ENCODE data around the gene BPIFA1. TPM values are rescaled to one million over a fixed set of nuclear protein-coding genes. Genes with fewer than 3 reads are reported as not detected.

The BPIFA1 gene
- not detected for total RNA-seq (ENCODE audit: unreplicated experiment)
- long read RNA-seq, result 0 reads

DNA sequence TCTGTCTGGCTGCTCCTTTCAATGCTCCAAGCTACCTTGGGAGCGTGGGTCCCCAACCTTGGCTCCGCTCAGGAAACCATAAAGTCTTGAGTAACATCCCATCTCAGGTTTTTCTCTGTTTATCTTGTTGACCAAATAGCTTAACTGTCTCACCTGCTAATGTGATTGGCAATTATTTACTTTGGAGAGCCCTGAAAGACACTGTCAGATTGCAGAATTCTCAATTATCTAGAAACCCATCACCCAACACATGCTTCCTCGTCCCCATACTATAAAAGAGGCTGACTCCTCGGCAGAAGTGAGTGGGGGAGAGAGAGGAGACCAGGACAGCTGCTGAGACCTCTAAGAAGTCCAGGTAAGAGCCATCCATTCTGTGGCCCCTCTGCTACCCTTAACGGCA, at the start of gene BPIFA1:
TSS of gene BPIFA1 (plus strand) at position 301 of the 400 bp plus-strand sequence. CDS start 1,716 bp downstream, outside the sequence.
- H3K9me3 Mint-ChIP-seq (ENCODE audit: unreplicated experiment), result peaks cover 2% of the 10 kb centered on the region
- TF ChIP-seq, protein P1, sequence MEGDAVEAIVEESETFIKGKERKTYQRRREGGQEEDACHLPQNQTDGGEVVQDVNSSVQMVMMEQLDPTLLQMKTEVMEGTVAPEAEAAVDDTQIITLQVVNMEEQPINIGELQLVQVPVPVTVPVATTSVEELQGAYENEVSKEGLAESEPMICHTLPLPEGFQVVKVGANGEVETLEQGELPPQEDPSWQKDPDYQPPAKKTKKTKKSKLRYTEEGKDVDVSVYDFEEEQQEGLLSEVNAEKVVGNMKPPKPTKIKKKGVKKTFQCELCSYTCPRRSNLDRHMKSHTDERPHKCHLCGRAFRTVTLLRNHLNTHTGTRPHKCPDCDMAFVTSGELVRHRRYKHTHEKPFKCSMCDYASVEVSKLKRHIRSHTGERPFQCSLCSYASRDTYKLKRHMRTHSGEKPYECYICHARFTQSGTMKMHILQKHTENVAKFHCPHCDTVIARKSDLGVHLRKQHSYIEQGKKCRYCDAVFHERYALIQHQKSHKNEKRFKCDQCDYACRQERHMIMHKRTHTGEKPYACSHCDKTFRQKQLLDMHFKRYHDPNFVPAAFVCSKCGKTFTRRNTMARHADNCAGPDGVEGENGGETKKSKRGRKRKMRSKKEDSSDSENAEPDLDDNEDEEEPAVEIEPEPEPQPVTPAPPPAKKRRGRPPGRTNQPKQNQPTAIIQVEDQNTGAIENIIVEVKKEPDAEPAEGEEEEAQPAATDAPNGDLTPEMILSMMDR (IDR thresholded peaks at IDR 0.05; ENCODE audit: partially characterized antibody, unreplicated experiment), result no peak
- no peak within 1 kb of the TSS for H3K27ac Mint-ChIP-seq (ENCODE audit: unreplicated experiment)
- no peak for DNase-seq
- no peak within 1 kb of the TSS for H3K4me3 Mint-ChIP-seq (ENCODE audit: unreplicated experiment)
- H3K27me3 Mint-ChIP-seq (ENCODE audit: unreplicated experiment), result peaks cover 10% of the 10 kb centered on the region
- peaks cover 7% of the 10 kb centered on the region for H3K4me1 Mint-ChIP-seq (ENCODE audit: low read depth, unreplicated experiment)
- peaks cover 4% of the 10 kb centered on the region for H3K36me3 Mint-ChIP-seq (ENCODE audit: unreplicated experiment)

DNA sequence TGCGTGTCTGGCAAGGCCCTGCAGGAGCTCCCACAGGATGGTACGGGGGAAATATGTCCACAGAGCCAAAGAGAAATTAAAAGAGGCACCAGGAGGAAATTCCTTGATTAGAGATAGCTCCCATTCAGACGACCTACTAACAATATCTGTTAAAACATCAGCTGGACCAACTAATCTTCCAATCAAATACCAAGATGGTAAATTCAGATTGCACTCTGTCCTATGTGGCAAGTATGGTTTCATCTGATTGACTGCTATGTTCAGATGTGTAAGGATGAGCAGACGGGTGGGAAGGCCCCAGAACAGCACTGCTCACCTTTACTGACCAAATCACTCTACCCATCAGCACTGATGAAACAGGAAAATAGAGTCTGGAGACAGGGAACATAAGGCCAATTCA, 48.3 kb upstream of the BPIFA1 start:
- Mint-ChIP-seq H3K27me3 (ENCODE audit: unreplicated experiment) (peaks cover 8% of the 10 kb centered on the region), H3K4me3 (ENCODE audit: unreplicated experiment) (no peak overlapping the region), H3K4me1 (ENCODE audit: low read depth, unreplicated experiment) (no peaks in the 10 kb centered on the region), H3K9me3 (ENCODE audit: unreplicated experiment) (peaks cover 3% of the 10 kb centered on the region), H3K36me3 (ENCODE audit: unreplicated experiment) (peaks cover 7% of the 10 kb centered on the region), H3K27ac (ENCODE audit: unreplicated experiment) (no peak overlapping the region)
- TF ChIP-seq, protein P1 (IDR thresholded peaks at IDR 0.05; ENCODE audit: partially characterized antibody, unreplicated experiment), result no peak
- DNase-seq, result no peak

- H3K4me3 Mint-ChIP-seq (ENCODE audit: unreplicated experiment), result no peak overlapping the region
- H3K27ac Mint-ChIP-seq (ENCODE audit: unreplicated experiment), result no peak overlapping the region
- H3K36me3 Mint-ChIP-seq (ENCODE audit: unreplicated experiment), result peaks cover 1% of the 10 kb centered on the region
- TF ChIP-seq, protein P1 (IDR thresholded peaks at IDR 0.05; ENCODE audit: partially characterized antibody, unreplicated experiment), result no peak
- no peak for DNase-seq
- peaks cover 6% of the 10 kb centered on the region for H3K27me3 Mint-ChIP-seq (ENCODE audit: unreplicated experiment)
- peaks cover 3% of the 10 kb centered on the region for H3K9me3 Mint-ChIP-seq (ENCODE audit: unreplicated experiment)
- H3K4me1 Mint-ChIP-seq (ENCODE audit: low read depth, unreplicated experiment), result no peaks in the 10 kb centered on the region
These were observed 47.4 kb upstream of the BPIFA1 start for GRCh38 chr20:33188421-33188820.

- peaks cover 8% of the 10 kb centered on the region for H3K27me3 Mint-ChIP-seq (ENCODE audit: unreplicated experiment)
- H3K9me3 Mint-ChIP-seq (ENCODE audit: unreplicated experiment), result no peaks in the 10 kb centered on the region
- H3K36me3 Mint-ChIP-seq (ENCODE audit: unreplicated experiment), result no peaks in the 10 kb centered on the region
- TF ChIP-seq, protein P1 (IDR thresholded peaks at IDR 0.05; ENCODE audit: partially characterized antibody, unreplicated experiment), result no peak
- no peak overlapping the region for H3K27ac Mint-ChIP-seq (ENCODE audit: unreplicated experiment)
- H3K4me3 Mint-ChIP-seq (ENCODE audit: unreplicated experiment), result no peak overlapping the region
- no peak for DNase-seq
- H3K4me1 Mint-ChIP-seq (ENCODE audit: low read depth, unreplicated experiment), result no peaks in the 10 kb centered on the region
These were observed 44.3 kb upstream of the BPIFA1 start for GRCh38 chr20:33191484-33191883.

- Mint-ChIP-seq H3K27me3 (ENCODE audit: unreplicated experiment) (peaks cover 5% of the 10 kb centered on the region), H3K4me1 (ENCODE audit: low read depth, unreplicated experiment) (no peaks in the 10 kb centered on the region), H3K36me3 (ENCODE audit: unreplicated experiment) (no peaks in the 10 kb centered on the region), H3K27ac (ENCODE audit: unreplicated experiment) (no peak overlapping the region), H3K9me3 (ENCODE audit: unreplicated experiment) (no peaks in the 10 kb centered on the region), H3K4me3 (ENCODE audit: unreplicated experiment) (no peak overlapping the region)
- no peak for DNase-seq
- TF ChIP-seq, protein P1 (IDR thresholded peaks at IDR 0.05; ENCODE audit: partially characterized antibody, unreplicated experiment), result no peak
These were observed 43.8 kb upstream of the BPIFA1 start for GRCh38 chr20:33191955-33192354.

Data from glutamatergic neuron (in vitro differentiated cells).